Inflammatory macrophage treated with lipopolysaccharide for 1 hour (primary cell): ENCODE data around the gene NDUFB11.
"Not testable (repeated sequence)": the region's sequence is repeated elsewhere in the genome, so short reads cannot be mapped to it uniquely, and the experiment has no call there.

Experiments
- DNase-seq, 2 donors: peaks; one replicate each; pipeline ENCODE4 v3.0.0-alpha.2; 2020 to 2022

The NDUFB11 gene

DNA sequence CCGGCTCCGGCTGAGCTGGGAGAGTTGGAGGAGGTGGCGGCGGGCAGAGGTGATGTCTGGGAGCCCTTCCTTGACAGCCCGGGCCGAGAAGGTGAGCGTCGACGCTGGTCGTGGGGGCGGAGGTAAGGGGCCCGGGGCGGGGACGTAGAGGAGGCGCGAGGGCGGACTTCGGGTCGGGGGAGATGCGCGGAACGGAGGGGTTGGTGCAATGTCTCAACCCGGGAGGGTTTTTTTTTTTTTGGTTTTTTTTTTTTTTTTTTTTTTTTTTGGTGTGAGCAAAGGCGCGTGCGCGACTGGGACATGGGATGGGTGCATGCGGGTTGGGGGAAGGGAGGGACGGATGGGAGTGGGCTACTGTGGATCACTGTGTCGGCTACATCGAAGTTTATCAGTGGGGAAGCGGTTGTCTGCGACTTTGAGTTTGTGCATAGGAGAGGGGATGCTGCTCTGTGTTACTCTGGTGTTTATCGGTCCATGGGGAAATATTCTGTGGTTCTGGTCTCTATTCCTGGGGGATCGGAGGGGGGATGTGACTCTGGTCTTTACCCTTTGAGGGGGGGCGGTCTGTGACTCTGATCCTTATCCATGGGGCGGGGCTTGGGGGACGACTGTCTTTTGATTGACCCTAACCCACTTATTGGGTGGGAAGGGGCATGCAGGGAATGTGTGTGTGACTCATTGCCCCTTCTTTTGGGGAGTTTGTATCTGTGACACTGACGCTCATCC lies 1.1 kb upstream of the NDUFB11 start:
- DNase-seq, result peak in 1 of 2 donors; percentile 4

- DNase-seq, result peak; percentile 2 to 31
Measured at GRCh38 chrX:47143894-47144625, 442 bp downstream of the NDUFB11 start.

DNA sequence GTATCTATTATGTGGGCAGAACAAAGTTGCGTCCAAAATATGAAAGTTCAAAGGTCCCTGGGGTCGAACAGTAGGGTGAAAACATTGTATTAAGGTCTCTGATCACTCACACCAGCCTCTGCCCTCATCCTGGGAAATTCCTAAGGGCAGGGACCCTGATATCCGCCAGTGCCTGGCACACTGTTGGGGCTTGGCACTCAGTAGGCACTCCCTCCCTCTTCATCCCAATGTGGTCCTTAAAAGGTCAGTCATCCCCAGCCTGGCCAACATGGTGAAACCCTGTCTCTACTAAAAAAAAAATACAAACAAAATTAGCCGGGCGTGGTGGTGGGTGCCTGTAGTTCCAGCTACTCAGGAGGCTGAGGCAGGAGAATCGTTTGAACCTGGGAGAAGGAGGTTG lies 6.3 kb downstream of the NDUFB11 start:
- DNase-seq, result no peak

DNA sequence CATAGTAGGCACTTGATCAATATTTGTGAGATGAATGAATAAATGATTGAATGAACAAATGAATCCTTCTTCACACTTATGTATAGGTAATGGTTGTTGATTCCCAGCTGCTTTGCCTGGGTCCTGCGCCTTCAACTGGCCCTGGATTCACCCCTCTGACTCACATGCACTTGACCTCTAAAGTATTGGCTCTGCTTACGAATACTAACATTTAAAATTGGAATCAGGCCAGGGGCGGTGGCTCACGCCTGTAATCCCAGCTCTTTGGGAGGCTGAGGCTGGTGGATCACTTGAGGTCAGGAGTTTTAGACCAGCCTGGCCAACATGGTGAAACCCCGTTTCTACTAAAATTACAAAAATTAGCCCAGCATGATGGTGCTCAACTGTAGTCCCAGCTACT lies 8.9 kb downstream of the NDUFB11 start:
- not testable (repeated sequence) for DNase-seq

DNA sequence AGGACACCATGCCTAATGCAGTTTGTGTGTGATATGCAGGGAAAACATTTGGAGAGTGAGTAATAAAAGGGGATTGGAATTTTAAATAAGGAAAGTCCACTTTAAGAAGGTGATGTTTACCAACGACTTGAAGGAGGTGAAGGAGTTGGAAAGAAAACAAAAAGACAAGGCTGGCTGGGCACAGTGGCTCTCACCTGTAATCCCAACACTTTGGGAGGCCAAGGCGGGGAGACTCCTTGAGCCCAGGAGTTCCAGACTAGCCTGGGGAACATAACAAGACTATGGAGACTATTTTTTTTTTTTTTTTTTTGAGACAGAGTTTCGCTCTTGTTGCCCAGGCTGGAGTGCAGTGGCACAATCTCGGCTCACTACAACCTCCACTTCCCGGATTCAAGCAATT lies 11.0 kb downstream of the NDUFB11 start:
- DNase-seq, result no peak

DNA sequence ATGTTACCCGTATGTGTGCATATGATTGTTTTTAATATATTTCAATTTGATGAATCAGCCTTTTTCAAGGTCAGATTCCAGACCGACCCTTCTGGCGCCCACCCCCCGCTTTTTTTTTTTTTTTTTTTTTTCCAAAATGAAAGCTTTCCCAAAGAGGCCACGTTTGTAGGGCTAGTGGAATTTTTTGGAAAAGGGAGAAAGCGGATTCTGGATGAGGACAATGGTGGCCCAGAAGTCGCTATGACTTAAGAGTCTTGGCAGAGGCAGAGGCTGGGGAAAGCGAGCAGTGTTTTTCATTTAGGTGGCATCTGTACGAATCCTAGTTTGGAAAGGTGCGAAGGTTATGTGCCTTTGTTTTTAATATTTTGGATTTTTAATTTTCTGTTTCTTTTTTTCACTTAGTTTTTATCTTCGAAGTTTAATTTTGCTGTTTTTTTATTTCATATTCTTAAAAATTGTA lies 14.6 kb downstream of the NDUFB11 start:
- DNase-seq, result no peak

- DNase-seq, result peak; percentile 88 to 98
Measured at GRCh38 chrX:47129157-47129898, 15.2 kb downstream of the NDUFB11 start.

DNA sequence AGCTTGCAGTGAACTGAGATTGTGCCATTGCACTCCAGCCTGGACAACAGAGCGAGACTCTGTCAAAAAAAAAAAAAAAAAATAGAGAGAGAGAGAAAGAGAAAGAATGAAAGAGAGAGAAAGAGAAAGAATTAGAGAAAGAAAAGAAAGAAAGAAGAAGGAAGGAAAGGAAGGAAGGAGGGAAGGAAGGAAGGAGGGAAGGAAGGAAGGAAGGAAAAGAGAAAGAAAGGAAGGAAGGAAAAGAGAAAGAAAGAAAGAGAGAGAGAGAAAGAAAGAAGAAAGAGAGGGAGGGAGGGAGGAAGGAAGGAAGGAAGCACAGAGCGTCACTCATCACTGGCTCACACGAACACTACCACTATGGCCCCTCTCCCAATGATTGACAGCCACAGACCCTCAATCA lies 20.0 kb downstream of the NDUFB11 start:
- DNase-seq, result not testable (repeated sequence)

DNA sequence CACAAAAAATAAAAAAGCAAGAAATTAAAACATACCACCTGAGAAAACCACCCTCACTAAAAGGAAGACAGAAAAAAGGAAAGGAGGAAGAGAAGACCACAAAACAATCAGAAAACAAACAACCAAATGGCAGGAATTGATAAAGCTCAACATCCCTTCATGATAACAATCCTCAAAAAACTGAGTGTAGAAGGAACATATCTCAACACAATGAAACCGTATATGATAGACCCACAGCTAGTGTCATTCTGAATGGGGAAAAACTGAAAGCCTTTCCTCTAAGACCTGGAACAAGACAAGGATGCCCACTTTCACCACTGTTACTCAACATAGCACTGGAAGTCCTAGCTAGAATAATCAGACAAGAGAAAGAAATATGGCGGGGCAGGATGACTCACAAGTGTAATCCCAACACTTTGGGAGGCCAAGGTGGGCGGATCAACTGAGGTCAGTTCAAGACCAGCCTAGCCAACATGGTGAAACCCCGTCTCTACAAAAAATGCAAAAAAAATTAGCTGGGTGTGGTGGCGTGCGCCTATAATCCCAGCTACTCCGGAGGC lies 27.9 kb downstream of the NDUFB11 start:
- not testable (repeated sequence) for DNase-seq

- DNase-seq, result no peak
Measured at GRCh38 chrX:47112316-47112954, 32.1 kb downstream of the NDUFB11 start.

DNA sequence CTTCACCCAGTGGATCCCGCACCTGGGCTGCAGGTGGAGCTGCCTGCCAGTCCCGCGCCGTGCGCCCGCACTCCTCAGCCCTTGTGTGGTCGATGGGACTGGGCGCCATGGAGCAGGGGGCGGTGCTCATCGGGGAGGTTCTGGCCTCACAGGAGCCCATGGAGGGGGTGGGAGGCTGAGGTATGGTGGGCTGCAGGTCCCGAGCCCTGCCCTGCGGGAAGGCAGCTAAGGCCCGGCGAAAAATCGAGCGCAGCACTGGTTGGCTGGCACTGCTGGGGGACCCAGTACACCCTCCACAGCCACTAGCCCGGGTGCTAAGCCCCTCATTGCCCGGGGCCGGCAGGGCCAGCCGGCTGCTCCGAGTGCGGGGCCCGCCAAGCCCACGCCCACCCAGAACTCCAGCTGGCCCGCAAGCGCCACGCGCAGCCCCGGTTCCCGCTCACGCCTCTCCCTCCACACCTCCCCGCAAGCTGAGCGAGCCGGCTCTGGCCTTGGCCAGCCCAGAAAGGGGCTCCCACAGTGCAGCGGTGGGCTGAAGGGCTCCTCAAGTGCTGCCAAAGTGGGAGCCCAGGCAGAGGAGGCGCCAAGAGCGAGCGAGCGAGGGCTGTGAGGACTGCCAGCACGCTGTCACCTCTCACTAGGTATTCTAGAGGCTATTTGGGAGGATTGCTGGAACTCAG lies 33.4 kb downstream of the NDUFB11 start:
- DNase-seq, result not testable (repeated sequence)

DNA sequence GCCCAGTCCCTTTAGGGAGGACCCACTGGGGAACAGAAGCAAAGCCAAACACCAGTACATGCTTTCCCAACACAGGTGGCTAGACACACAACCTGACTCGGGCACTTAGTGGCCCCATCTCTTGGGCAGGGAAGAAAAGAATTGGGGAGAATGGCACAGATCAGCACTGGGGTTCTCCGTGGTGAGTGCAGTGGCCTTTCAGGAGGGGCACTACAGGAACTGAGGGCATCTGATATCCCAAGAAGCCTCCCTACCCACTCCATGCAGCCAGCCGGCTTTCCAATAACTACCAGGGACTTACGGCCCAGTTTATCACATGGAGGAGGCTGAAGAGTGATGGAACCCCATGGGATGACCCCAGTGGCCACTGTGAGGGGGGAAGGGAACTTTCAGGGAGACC lies 43.3 kb downstream of the NDUFB11 start:
- DNase-seq, result no peak

GRCh38 chrX:47098338-47099094 lies 46.0 kb downstream of the NDUFB11 start:
- DNase-seq, result no peak

DNA sequence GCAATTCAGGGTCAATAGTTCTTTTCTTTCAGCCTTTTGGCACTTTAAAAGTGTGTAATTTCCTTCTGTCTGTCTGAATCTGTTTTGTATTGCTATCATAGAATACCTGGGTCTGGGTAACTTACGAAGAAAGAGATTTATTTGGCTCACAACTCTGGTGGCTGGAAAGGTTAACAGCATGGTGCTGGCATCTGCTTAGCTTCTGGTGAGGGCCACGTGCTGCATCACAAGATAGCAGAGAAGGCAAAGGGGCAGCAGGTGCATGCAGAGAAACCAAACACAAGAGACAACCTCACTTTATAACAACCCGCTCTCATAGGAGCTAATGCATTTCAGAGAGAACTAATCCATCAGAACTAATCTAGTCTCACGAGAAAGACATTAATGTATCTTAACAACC lies 47.5 kb downstream of the NDUFB11 start:
- DNase-seq, result no peak

GRCh38 chrX:47093860-47094259 lies 50.6 kb downstream of the NDUFB11 start:
- no peak for DNase-seq

- peak; percentile 0 to 12 for DNase-seq
Measured at GRCh38 chrX:47093248-47093647, 51.3 kb downstream of the NDUFB11 start.
